Prostate gland (tissue), 2 donors: ENCODE measurements around the gene SLC26A9. TPM values are rescaled to one million over a fixed set of nuclear protein-coding genes. Genes with fewer than 3 reads are reported as not detected.

Experiments
- DNase-seq: peaks from one replicate; pipeline ENCODE4 v3.0.0-alpha.2; 2019; ENCODE audit warnings: low spot score
- H3K27ac ChIP-seq, 2 donors: fragments of 200-600 bp; sonication (generic); 2 replicates each; pipeline ENCODE4 v1.5.1; 2017 to 2019
- H3K27me3 ChIP-seq: fragments of 200-600 bp; sonication (generic); replicated peaks from 2 replicates; pipeline ENCODE4 v1.5.1; 2019; ENCODE audit not compliant: insufficient read depth
- H3K36me3 ChIP-seq, 2 donors: fragments of 200-600 bp; sonication (generic); 1 replicate in 1 of 2; 2 replicates in 1 of 2; pipeline versions ENCODE4 v1.5.1 to v1.8.1; 2017 to 2019
- H3K4me1 ChIP-seq: fragments of 200-600 bp; sonication (generic); replicated peaks from 2 replicates; pipeline ENCODE4 v1.5.1; 2019
- H3K4me3 ChIP-seq, 2 donors: fragments of 200-600 bp; sonication (generic); 2 replicates each; pipeline ENCODE4 v1.5.1; 2017 to 2019
- H3K9me3 ChIP-seq: fragments of 200-600 bp; sonication (generic); 2 replicates; pipeline ENCODE4 v1.5.1; 2017
- CTCF ChIP-seq, 4 experiments: fragments of 200-600 bp in 2 of 4; fragments of 450-650 bp in 2 of 4; sonication (generic) in 2 of 4; IDR thresholded peaks; 1 replicate in 3 of 4; 2 replicates in 1 of 4; pipeline ENCODE4 v1.5.1; 2016 to 2019; ENCODE audit warnings: antibody characterized with exemption in 4 of 4, mild to moderate bottlenecking in 2 of 4, moderate library complexity in 2 of 4
- POLR2A ChIP-seq: fragments of 450-650 bp; IDR thresholded peaks from one replicate; pipeline ENCODE4 v1.6.1; 2016; ENCODE audit warnings: antibody characterized with exemption, mild to moderate bottlenecking
- POLR2AphosphoS5 ChIP-seq: sonication (generic); formaldehyde crosslinking; IDR thresholded peaks from one replicate; pipeline ENCODE4 v1.6.1; 2017; ENCODE audit warnings: antibody characterized with exemption
- WGBS: methylation state at CpG from one replicate; pipeline ENCODE4 v1.1.5; 2018; 5-methylcytosine and 5-hydroxymethylcytosine counted together
- intact Hi-C: fragments of 100-400 bp; cut with DNase I; formaldehyde crosslinking; loops from one replicate; pipeline ENCODE4 v1.14.2; 2022
- total RNA-seq, 2 donors: library from RNA; depleted of rRNA; stranded (reverse); fragments of >200 nt; gene quantifications; one replicate each; pipeline ENCODE4 v1.1.0, GENCODE V29; 2016

Gene SLC26A9
- total RNA-seq, 2 donors from 2014 or later: 0.09 TPM; not detected in 1

DNA sequence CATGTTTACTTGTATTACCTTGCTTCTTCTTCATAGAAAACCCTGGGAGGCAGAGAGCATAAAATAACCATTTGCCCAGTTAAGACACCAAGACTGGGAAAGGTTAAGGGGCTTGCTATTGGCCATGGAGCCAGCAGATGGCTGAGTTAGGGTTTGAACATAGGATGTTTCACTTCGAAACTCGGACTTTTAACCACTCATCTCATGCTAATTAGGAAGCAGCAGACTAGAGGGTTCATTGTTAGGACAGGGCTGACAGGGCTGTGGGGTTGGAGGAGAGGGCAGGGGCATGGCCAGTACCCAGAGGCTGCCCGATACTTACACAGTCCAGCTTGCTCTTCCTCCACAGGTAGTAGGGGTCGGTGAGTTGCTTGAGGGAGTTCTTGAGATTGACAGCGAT, 17.0 kb downstream of the SLC26A9 start:
- DNase-seq: no peak
- Histone ChIP-seq H3K27me3 (no peaks in the 10 kb centered on the region), H3K4me3 (no peak overlapping the region), H3K27ac (no peak overlapping the region), H3K36me3 (no peaks in the 10 kb centered on the region), H3K9me3 (no peaks in the 10 kb centered on the region), H3K4me1 (no peaks in the 10 kb centered on the region)
- intact Hi-C loops: no loop called here
- whole genome bisulfite sequencing: 83% methylated on average over 5 of the region's 5 CpGs
- TF ChIP-seq POLR2AphosphoS5 (no peak), POLR2A (no peak), CTCF (IDR thresholded peaks at IDR 0.05) (no peak)

DNA sequence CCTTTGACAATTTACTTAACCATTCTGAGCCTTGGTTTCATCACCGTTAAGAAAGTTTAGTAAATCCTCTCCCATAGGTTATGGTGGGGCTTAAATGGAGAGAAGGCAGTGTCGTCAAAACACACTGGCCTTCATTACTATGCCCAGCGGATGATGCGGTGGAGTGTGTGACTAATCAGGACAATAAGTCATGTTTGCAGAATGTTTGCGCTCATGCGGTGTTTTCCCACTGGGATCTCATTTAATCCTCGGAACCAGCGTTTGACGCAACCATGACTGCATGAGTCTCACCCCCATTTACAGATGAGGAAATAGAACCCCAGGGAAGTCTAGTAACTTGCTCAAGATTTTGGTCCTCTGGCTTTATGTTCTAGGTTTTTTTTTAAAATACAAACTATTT, 17.5 kb downstream of the SLC26A9 start:
- TF ChIP-seq POLR2A: no peak
- TF ChIP-seq POLR2AphosphoS5: no peak
- no peak for TF ChIP-seq CTCF (IDR thresholded peaks at IDR 0.05)
- Histone ChIP-seq H3K27ac (no peak overlapping the region), H3K4me3 (no peak overlapping the region), H3K36me3 (no peaks in the 10 kb centered on the region), H3K9me3 (no peaks in the 10 kb centered on the region), H3K4me1 (no peaks in the 10 kb centered on the region), H3K27me3 (no peaks in the 10 kb centered on the region)
- no peak for DNase-seq
- WGBS: 95% methylated on average over 9 of the region's 9 CpGs
- intact Hi-C loops: no loop called here

GRCh38 chr1:205924460-205924790, 18.8 kb downstream of the SLC26A9 start:
- no peak overlapping the region for H3K4me3 ChIP-seq
- H3K4me1 ChIP-seq: no peaks in the 10 kb centered on the region
- no peaks in the 10 kb centered on the region for H3K36me3 ChIP-seq
- TF ChIP-seq POLR2A: no peak
- TF ChIP-seq POLR2AphosphoS5: no peak
- no peak for TF ChIP-seq CTCF (IDR thresholded peaks at IDR 0.05)
- no peaks in the 10 kb centered on the region for H3K9me3 ChIP-seq
- no peak overlapping the region for H3K27ac ChIP-seq
- no peak for DNase-seq
- intact Hi-C loops: no loop called here
- H3K27me3 ChIP-seq: no peaks in the 10 kb centered on the region

GRCh38 chr1:205923651-205924459, 19.4 kb downstream of the SLC26A9 start:
- H3K4me3 ChIP-seq: no peak overlapping the region
- no peaks in the 10 kb centered on the region for H3K36me3 ChIP-seq
- no peak overlapping the region for H3K27ac ChIP-seq
- intact Hi-C loops: no loop called here
- TF ChIP-seq POLR2AphosphoS5 (no peak), POLR2A (no peak), CTCF (IDR thresholded peaks at IDR 0.05) (no peak)
- no peaks in the 10 kb centered on the region for H3K4me1 ChIP-seq
- no peak for DNase-seq
- 95% methylated on average over 11 of the region's 11 CpGs for WGBS
- H3K9me3 ChIP-seq: no peaks in the 10 kb centered on the region
- no peaks in the 10 kb centered on the region for H3K27me3 ChIP-seq

DNA sequence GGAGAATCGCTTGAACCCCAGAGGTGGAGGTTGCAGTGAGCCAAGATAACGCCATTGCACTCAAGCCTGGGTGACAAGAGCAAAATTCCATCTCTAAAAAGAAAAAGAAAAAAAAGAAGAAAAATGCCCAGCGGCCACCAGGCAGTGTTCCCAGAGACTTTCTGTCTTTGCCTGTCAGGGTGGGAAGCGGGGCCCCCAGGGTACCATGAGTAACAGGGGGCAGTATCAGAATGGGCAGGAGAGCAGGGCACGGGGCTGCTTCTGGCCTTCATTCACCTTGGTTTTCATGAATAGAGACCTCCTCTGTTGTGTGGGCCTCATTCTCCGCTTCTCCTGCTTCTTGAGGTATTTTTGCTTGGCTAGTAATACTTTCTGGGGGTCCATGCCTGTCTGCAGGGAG, 20.4 kb downstream of the SLC26A9 start:
- Histone ChIP-seq H3K4me3 (no peak overlapping the region), H3K27ac (no peak overlapping the region), H3K27me3 (no peaks in the 10 kb centered on the region), H3K4me1 (no peaks in the 10 kb centered on the region), H3K9me3 (no peaks in the 10 kb centered on the region), H3K36me3 (no peaks in the 10 kb centered on the region)
- TF ChIP-seq POLR2AphosphoS5 (no peak), POLR2A (no peak), CTCF (IDR thresholded peaks at IDR 0.05) (no peak)
- WGBS: 87% methylated on average over 6 of the region's 6 CpGs
- DNase-seq: no peak
- intact Hi-C loops: no loop called here
